ENCODE measurements around the gene SMU1. TPM values are rescaled to one million over a fixed set of nuclear protein-coding genes. Genes with fewer than 3 reads are reported as not detected.
A peak's percentile ranks its signal among the peaks of the same experiment; 100 is the strongest.

SMU1 gene
- total RNA-seq, 3 donors from 2014 or later: 19.8 to 22.1 (median 21.0) TPM

DNA sequence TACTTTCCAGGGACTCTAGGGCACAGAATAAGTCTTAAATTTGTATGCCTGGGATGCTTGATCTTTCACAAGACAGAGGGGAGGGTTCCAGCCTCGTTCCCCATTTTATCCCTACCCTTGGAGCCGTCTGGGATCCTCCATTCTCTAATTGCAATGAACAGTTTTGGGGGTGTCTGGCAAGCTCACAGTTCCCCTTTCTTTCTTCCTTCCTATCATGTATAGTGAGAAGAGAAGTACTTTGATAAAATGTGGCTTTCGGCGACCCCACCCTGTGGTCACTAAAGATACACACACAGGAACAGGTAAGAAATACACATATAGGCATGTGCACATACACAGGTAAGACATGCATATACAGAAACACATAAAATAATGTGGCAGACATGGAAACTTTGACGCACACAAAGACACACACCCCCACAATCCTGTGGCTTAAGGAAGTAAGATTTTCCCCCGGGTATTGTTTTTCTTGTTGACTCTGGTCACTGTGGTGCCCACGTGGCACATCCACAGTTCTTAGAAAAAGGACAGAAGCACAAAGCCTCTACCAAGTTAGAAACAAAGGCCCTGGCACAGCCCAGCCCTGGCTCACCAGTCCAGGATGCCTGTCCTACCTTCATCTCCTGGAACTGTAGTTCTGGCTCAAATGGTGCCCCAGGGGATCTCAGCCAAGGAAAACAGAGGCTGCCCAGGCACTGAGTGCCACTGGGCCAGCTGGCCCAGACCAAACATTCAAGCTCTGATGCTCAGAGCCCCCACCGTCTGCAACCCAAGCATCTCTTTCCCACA is 6.3 kb upstream of the SMU1 start:
- H3K4me3 ChIP-seq: no peak overlapping the region
- TF ChIP-seq CTCF (IDR thresholded peaks at IDR 0.05) (no peak), POLR2AphosphoS5 (IDR thresholded peaks at IDR 0.05) (no peak), POLR2A (IDR thresholded peaks at IDR 0.05) (no peak)
- no peaks in the 10 kb centered on the region for H3K27me3 ChIP-seq
- H3K9me3 ChIP-seq: no peaks in the 10 kb centered on the region
- intact Hi-C loops (cut with DNase I; ENCODE audit: low total_unique reads): loop anchor here (5.0 kb wide), 1 partner anchor 85 kb away; the partner anchor contains the start of gene B4GALT1
- no peaks in the 10 kb centered on the region for H3K36me3 ChIP-seq
- peak in 1 of 2 donors; percentile 85 for DNase-seq (ENCODE audit: low spot score in 2 of 2)
- peaks cover 0 to 6% of the 10 kb centered on the region in 2 donors for H3K4me1 ChIP-seq
- peak overlapping the region; percentile 27 to 68 for H3K27ac ChIP-seq

GRCh38 chr9:33082128-33082527 is 5.7 kb upstream of the SMU1 start:
- H3K9me3 ChIP-seq: no peaks in the 10 kb centered on the region
- intact Hi-C loops (cut with DNase I; ENCODE audit: low total_unique reads): loop anchor here (5.0 kb wide), 1 partner anchor 85 kb away; the partner anchor contains the start of gene B4GALT1
- H3K27ac ChIP-seq: peak overlapping the region; percentile 27 to 68
- no peak overlapping the region for H3K4me3 ChIP-seq
- peaks cover 0 to 6% of the 10 kb centered on the region in 2 donors for H3K4me1 ChIP-seq
- TF ChIP-seq POLR2AphosphoS5 (IDR thresholded peaks at IDR 0.05) (no peak), POLR2A (IDR thresholded peaks at IDR 0.05) (no peak), CTCF (IDR thresholded peaks at IDR 0.05) (no peak)
- H3K27me3 ChIP-seq: no peaks in the 10 kb centered on the region
- no peaks in the 10 kb centered on the region for H3K36me3 ChIP-seq
- peak in 1 of 2 donors; percentile 45 for DNase-seq (ENCODE audit: low spot score in 2 of 2)

DNA sequence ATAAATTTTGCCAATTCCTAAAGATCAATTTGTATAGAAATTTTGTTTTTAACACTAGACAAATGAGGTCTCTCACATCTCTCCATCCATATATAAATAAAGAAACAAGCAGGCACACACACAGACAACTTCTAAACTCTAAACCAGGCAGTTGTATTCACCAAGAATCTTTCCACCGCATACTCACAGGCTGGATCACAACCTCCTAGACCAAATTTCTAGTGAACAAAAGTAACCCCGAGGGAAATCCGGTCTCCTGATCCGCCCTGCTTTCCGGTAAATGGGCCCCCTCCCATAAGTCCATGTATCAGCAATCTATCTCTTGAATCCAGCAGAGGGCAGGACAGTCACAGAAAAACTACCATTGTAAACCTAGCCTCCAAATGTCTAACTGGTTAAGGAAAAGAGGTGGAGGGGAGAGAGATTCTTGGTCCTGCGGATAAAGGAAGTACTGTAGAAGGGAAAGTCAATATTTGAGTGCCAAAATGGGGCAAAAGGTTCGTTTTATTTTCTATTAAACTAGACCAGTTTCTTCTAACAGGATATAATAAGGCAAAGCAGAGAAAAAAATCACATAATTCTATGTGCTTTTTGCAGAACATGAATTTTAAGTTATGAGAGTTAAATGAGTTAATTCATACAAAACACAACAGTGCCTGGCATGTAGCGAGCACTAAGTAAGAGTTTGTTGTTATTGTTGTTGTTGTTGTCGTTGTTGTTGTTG is 4.8 kb upstream of the SMU1 start:
- H3K4me3 ChIP-seq: peak overlapping the region in 1 of 3 donors; percentile 10
- peak in 1 of 2 donors; percentile 50 for DNase-seq (ENCODE audit: low spot score in 2 of 2)

DNA sequence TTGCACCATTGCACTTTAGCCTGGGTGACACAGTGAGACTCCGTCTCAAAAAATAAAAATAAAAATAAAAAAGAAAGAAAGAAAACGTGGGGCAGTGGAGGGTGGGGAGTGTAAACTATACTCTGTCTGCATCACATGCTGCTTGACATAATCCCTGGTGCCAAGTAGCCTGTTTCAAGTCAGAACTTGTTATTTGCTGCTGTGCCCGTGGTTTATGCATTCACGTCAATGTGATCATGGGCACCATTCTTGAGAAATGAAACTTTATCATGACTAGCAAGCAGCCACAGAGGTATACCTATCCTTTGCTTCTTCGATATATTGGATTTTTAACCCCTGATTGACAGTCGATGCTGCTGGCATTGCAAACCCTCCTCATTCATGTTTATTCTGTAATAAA is 4.1 kb upstream of the SMU1 start:
- intact Hi-C loops (cut with DNase I; ENCODE audit: low total_unique reads): loop anchor here (5.0 kb wide), 1 partner anchor 87 kb away; the partner anchor contains the start of gene B4GALT1
- Histone ChIP-seq H3K4me3 (no peak overlapping the region), H3K9me3 (no peaks in the 10 kb centered on the region), H3K4me1 (peaks cover 0 to 6% of the 10 kb centered on the region in 2 donors), H3K27me3 (no peaks in the 10 kb centered on the region), H3K36me3 (no peaks in the 10 kb centered on the region), H3K27ac (peak overlapping the region; percentile 13 to 68)
- no peak for TF ChIP-seq CTCF (IDR thresholded peaks at IDR 0.05)
- no peak for TF ChIP-seq POLR2AphosphoS5 (IDR thresholded peaks at IDR 0.05)
- no peak for TF ChIP-seq POLR2A (IDR thresholded peaks at IDR 0.05)
- no peak for DNase-seq (ENCODE audit: low spot score in 2 of 2)

More for the DNA sequence above, 4.8 kb upstream of the SMU1 start:
- TF ChIP-seq CTCF (IDR thresholded peaks at IDR 0.05) (peak; percentile 83 to 95 (median 86)), POLR2AphosphoS5 (IDR thresholded peaks at IDR 0.05) (peak; percentile 36 to 56 (median 52)), POLR2A (IDR thresholded peaks at IDR 0.05) (no peak)
- intact Hi-C loops (cut with DNase I; ENCODE audit: low total_unique reads): loop anchor here (5.0 kb wide), 1 partner anchor 86 kb away; the partner anchor contains the start of gene B4GALT1
- no peaks in the 10 kb centered on the region for H3K36me3 ChIP-seq
- H3K4me1 ChIP-seq: peaks cover 0 to 6% of the 10 kb centered on the region in 2 donors
- no peaks in the 10 kb centered on the region for H3K27me3 ChIP-seq
- H3K9me3 ChIP-seq: no peaks in the 10 kb centered on the region
- H3K27ac ChIP-seq: peak overlapping the region; percentile 13 to 68
